Transverse colon (tissue), 4 donors: ENCODE data around the gene TBC1D7. TPM values are rescaled to one million over a fixed set of nuclear protein-coding genes. Genes with fewer than 3 reads are reported as not detected.

Experiments
- DNase-seq: peaks from one replicate; pipeline ENCODE4 v3.0.0-alpha.2; 2019
- H3K27ac ChIP-seq, 4 donors: fragments of 200-600 bp; sonication (generic); 2 replicates each; pipeline ENCODE4 v1.5.1; 2016 to 2018; ENCODE audit warnings: inconsistent platforms in 4 of 4
- H3K27me3 ChIP-seq: fragments of 200-600 bp; sonication (generic); 2 replicates; pipeline ENCODE4 v1.5.1; 2017; ENCODE audit warnings: inconsistent platforms
- H3K36me3 ChIP-seq, 4 donors: fragments of 200-600 bp; sonication (generic); 2 replicates each; pipeline ENCODE4 v1.5.1; 2017 to 2019; ENCODE audit warnings: inconsistent platforms in 4 of 4
- H3K4me1 ChIP-seq, 4 donors: fragments of 200-600 bp; sonication (generic); 2 replicates each; pipeline ENCODE4 v1.5.1; 2017 to 2020; ENCODE audit warnings: inconsistent platforms in 4 of 4
- H3K4me3 ChIP-seq, 4 donors: fragments of 200-600 bp; sonication (generic); 1 replicate in 1 of 4; 2 replicates in 3 of 4; pipeline versions ENCODE4 v1.5.1 to v1.6.1; 2017 to 2019; ENCODE audit warnings: inconsistent platforms in 4 of 4
- H3K9me3 ChIP-seq, 2 donors: fragments of 200-600 bp; sonication (generic); 2 replicates each; pipeline ENCODE4 v1.5.1; 2017 to 2019; ENCODE audit warnings: inconsistent platforms in 2 of 2
- EP300 ChIP-seq: sonication (generic); formaldehyde crosslinking; IDR thresholded peaks from one replicate; pipeline ENCODE4 v1.6.1; 2017; ENCODE audit warnings: antibody characterized with exemption, low read depth
- POLR2A ChIP-seq: fragments of 450-650 bp; IDR thresholded peaks from one replicate; pipeline ENCODE4 v1.6.1; 2016; ENCODE audit warnings: antibody characterized with exemption, mild to moderate bottlenecking, moderate library complexity
- POLR2AphosphoS5 ChIP-seq, 3 donors: sonication (generic); formaldehyde crosslinking; IDR thresholded peaks; one replicate each; pipeline ENCODE4 v1.6.1; 2016; ENCODE audit warnings: antibody characterized with exemption in 3 of 3
- WGBS, 2 donors: methylation state at CpG; one replicate each; pipeline ENCODE4 v1.1.5; 2018; ENCODE audit warnings: low coverage in 1 of 2; 5-methylcytosine and 5-hydroxymethylcytosine counted together
- in situ Hi-C, 4 donors: fragments of 200-750 bp; cut with MboI; loops; one replicate each; pipeline versions ENCODE4 v1.15.0 to v1.15.1; 2017; ENCODE audit warnings: low sequenced_read_pairs in 3 of 4, low pct_ligation_motif_present in 1 of 4, low pct_unique_long_range_greater_than_20kb in 1 of 4
- intact Hi-C: fragments of 100-400 bp; cut with DNase I; formaldehyde crosslinking; loops from one replicate; pipeline ENCODE4 v1.15.1; 2023; ENCODE audit warnings: low total_unique reads
- total RNA-seq, 4 donors: library from RNA; depleted of rRNA; stranded (reverse); fragments of >200 nt; gene quantifications; one replicate each; pipeline ENCODE4 v1.1.0, GENCODE V29; 2016
- TF ChIP-seq, protein P1 (sequence below), 5 experiments: fragments of 200-600 bp in 3 of 5; fragments of 450-650 bp in 2 of 5; sonication (generic) in 3 of 5; IDR thresholded peaks; 1 replicate in 2 of 5; 2 replicates in 3 of 5; pipeline ENCODE4 v1.5.1; 2016 to 2017; ENCODE audit warnings: antibody characterized with exemption in 5 of 5, inconsistent platforms in 3 of 5, mild to moderate bottlenecking in 2 of 5, moderate library complexity in 1 of 5

Gene TBC1D7
- total RNA-seq, 4 donors from 2014 or later = 10.5 to 39.8 (median 15.0) TPM

DNA sequence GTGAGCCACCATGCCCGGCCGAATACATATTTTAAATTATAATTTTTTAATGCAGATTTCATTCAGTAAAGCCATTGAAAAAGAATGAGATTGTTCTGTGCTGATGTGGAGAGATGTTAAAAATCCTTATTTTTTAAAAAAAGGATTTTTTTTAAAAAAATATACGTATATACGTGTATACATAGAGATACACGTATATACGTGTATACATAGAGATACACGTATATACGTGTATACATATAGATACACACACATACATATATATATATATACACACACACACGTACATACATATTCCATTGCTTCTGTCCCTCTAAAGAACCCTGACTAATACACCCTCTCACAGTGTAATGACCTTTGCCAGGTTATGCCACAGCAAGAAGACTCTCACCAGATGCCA lies 23.8 kb upstream of the TBC1D7 start:
- no peak overlapping the region for H3K4me3 ChIP-seq
- intact Hi-C loops = no loop called here
- no peak for DNase-seq
- in situ Hi-C loops = loop anchor here in 1 of 4 donors (25.0 kb wide), 1 partner anchor 710 kb away; no protein-coding TSS in a partner anchor
- TF ChIP-seq POLR2AphosphoS5 (IDR thresholded peaks at IDR 0.05) (no peak), EP300 (no peak), POLR2A (no peak)
- TF ChIP-seq, protein P1, sequence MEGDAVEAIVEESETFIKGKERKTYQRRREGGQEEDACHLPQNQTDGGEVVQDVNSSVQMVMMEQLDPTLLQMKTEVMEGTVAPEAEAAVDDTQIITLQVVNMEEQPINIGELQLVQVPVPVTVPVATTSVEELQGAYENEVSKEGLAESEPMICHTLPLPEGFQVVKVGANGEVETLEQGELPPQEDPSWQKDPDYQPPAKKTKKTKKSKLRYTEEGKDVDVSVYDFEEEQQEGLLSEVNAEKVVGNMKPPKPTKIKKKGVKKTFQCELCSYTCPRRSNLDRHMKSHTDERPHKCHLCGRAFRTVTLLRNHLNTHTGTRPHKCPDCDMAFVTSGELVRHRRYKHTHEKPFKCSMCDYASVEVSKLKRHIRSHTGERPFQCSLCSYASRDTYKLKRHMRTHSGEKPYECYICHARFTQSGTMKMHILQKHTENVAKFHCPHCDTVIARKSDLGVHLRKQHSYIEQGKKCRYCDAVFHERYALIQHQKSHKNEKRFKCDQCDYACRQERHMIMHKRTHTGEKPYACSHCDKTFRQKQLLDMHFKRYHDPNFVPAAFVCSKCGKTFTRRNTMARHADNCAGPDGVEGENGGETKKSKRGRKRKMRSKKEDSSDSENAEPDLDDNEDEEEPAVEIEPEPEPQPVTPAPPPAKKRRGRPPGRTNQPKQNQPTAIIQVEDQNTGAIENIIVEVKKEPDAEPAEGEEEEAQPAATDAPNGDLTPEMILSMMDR (IDR thresholded peaks at IDR 0.05) = no peak
- WGBS, 2 donors = 93 to 95% methylated on average over 8 to 9 of the region's 9 CpGs
- peaks cover 0 to 20% (median 12%) of the 10 kb centered on the region in 4 donors for H3K4me1 ChIP-seq
- no peaks in the 10 kb centered on the region for H3K9me3 ChIP-seq
- H3K36me3 ChIP-seq = no peaks in the 10 kb centered on the region
- no peaks in the 10 kb centered on the region for H3K27me3 ChIP-seq
- no peak overlapping the region for H3K27ac ChIP-seq

DNA sequence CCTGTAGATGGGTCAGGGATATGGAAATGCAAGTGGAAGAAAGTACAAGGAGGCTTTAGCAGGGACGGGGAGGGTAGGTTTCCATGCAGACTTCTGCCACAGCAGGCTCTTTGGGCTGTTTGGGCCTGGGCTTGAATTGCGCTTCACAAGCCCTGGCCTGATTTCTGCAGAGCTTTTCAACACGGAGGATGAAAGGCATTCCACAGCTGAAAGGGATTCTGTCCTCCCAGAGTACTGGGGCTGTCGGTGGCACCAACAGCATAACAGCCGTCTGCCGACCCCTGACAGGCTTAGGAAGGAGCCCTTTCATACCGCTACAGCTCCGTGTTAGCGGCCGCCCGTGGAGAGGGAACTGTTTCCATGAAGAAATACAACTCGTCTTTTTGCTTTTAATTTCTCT lies 22.9 kb upstream of the TBC1D7 start:
- no peak for DNase-seq
- H3K9me3 ChIP-seq = no peaks in the 10 kb centered on the region
- TF ChIP-seq, protein P1 (IDR thresholded peaks at IDR 0.05) = no peak
- no peak for TF ChIP-seq POLR2AphosphoS5 (IDR thresholded peaks at IDR 0.05)
- H3K4me3 ChIP-seq = no peak overlapping the region
- H3K27me3 ChIP-seq = no peaks in the 10 kb centered on the region
- H3K4me1 ChIP-seq = peaks cover 0 to 20% (median 12%) of the 10 kb centered on the region in 4 donors
- intact Hi-C loops (no loop called here), in situ Hi-C loops (loop anchor here in 1 of 4 donors (25.0 kb wide), 1 partner anchor 711 kb away; no protein-coding TSS in a partner anchor)
- no peaks in the 10 kb centered on the region for H3K36me3 ChIP-seq
- 43 to 85% methylated on average over 1 to 11 of the region's 12 CpGs for WGBS, 2 donors
- no peak overlapping the region for H3K27ac ChIP-seq

DNA sequence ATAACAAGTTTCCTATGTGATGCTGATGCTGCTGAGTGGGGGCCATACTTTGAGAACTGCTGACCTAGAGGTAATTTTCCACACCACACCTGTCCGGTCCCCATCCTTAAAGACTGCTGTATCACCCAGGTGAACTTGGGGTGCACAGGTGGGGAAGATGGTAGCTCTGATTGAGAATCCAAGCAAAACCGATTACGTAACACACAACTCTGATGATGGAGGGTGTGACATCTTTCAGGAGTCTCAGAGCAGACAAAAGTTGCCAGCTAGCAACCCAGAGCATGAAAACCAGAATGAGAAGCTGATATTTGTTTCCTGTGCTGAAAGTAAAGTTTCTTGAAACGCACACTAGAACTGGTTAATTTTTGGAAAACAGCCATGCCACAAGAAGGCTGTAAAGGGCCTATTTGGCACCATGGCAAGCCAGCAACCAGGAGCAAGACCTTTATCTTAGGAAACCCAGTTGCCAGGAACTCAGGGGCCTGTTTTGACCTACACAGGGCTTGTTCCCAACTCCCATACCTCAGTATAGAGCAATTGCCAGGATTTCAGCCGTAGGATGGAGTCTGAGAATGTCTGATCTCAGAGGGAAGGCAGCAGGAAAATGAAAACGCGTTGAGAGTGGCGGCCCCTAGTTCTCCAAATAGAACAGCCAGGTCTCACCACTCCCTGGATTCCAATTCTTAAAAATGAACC lies 21.6 kb upstream of the TBC1D7 start:
- WGBS, 2 donors = 94 to 100% methylated on average over 3 to 8 of the region's 8 CpGs
- TF ChIP-seq, protein P1 (IDR thresholded peaks at IDR 0.05) = no peak
- TF ChIP-seq POLR2A = no peak
- TF ChIP-seq POLR2AphosphoS5 (IDR thresholded peaks at IDR 0.05) = no peak
- TF ChIP-seq EP300 = no peak
- Histone ChIP-seq H3K36me3 (no peaks in the 10 kb centered on the region), H3K4me3 (no peak overlapping the region), H3K27me3 (no peaks in the 10 kb centered on the region), H3K9me3 (no peaks in the 10 kb centered on the region), H3K27ac (no peak overlapping the region), H3K4me1 (peaks cover 0 to 13% (median 7%) of the 10 kb centered on the region in 4 donors)
- DNase-seq = no peak
- in situ Hi-C loops = loop anchor here (10.0 to 25.0 kb wide), 4 partner anchors 185 to 712 kb away; no protein-coding TSS in a partner anchor
- intact Hi-C loops = loop anchor here (10.0 kb wide), 2 partner anchors 185 to 215 kb away; no protein-coding TSS in a partner anchor

DNA sequence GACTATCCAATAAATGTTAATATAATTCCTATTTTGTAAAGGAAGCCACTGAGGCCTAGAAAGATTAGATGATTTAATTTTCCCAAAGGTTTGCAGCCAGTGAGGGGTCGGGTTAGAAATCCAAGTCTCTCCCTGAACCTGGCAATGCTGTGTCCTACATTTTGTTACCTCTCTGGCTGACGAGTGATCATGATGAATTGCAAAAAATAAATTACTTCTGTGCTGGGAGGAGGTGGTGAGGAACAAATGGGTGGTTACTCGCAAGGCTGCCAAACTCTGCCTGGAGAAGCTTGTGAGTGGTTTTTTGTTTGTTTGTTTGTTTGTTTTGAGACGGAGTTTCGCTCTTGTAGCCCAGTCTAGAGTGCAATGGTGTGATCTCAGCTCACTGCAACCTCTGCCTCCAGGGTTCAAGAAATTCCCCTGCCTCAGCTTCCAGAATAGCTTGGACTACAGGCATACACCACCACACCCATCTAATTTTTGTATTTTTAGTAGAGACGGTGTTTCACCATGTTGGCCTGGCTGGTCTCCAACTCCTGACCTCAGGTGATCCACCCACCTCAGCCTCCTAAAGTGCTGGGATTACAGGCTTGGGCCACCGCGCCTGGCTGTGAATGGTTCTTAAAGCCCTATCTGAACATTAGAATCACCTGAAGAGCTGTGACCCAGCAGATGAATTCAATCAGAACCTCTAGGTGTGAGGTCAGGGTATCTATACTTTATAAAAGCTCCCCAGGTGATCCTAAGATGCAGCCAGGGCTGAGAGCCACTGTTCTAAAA lies 20.2 kb upstream of the TBC1D7 start:
- Histone ChIP-seq H3K9me3 (no peaks in the 10 kb centered on the region), H3K27ac (no peak overlapping the region), H3K27me3 (no peaks in the 10 kb centered on the region), H3K4me1 (no peaks in the 10 kb centered on the region), H3K36me3 (no peaks in the 10 kb centered on the region), H3K4me3 (no peak overlapping the region)
- in situ Hi-C loops = loop anchor here (10.0 to 25.0 kb wide), 4 partner anchors 186 to 714 kb away; no protein-coding TSS in a partner anchor
- 87 to 92% methylated on average over 4 to 8 of the region's 8 CpGs for WGBS, 2 donors
- no peak for DNase-seq
- TF ChIP-seq EP300 (no peak), POLR2A (no peak), POLR2AphosphoS5 (IDR thresholded peaks at IDR 0.05) (no peak)
- TF ChIP-seq, protein P1 (IDR thresholded peaks at IDR 0.05) = no peak
- intact Hi-C loops = loop anchor here (10.0 kb wide), 2 partner anchors 186 to 216 kb away; no protein-coding TSS in a partner anchor
